HG03442 (cell line): ENCODE measurements around the gene TUFT1.
"Not testable (repeated sequence)": the region's sequence is repeated elsewhere in the genome, so short reads cannot be mapped to it uniquely, and the experiment has no call there.

Experiments used
- ATAC-seq: cut with Tn5 transposase; IDR thresholded peaks from one replicate; pipeline ENCODE4 v1.9.1; 2021; ENCODE audit warnings: mild to moderate bottlenecking, moderate library complexity; ENCODE audit not compliant: unreplicated experiment

Gene TUFT1

DNA sequence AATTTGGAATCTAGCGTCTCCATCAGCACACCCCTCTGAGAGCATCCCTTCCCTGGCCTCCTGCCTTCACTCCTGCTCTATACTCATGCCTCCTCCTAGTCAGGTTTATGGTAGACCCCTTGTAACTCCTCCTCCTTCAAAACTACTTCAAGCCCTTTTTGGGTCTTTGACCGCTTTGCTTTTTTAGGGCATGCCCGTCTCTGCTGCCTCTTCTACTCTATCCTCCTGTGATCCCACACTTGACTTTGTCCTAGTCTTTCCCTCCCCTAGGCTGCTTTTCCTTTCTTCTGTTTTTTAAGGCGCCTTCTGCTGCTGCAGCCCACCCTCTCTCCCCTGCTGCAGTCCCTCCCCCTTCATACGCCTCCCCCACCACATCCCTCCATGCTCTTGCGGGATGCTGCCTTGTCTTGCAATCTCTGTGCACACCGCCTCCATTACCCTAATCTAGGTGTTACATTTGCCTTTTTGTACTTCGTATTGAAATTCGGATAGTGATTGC lies 73.2 kb downstream of the TUFT1 start:
- ATAC-seq: no peak

DNA sequence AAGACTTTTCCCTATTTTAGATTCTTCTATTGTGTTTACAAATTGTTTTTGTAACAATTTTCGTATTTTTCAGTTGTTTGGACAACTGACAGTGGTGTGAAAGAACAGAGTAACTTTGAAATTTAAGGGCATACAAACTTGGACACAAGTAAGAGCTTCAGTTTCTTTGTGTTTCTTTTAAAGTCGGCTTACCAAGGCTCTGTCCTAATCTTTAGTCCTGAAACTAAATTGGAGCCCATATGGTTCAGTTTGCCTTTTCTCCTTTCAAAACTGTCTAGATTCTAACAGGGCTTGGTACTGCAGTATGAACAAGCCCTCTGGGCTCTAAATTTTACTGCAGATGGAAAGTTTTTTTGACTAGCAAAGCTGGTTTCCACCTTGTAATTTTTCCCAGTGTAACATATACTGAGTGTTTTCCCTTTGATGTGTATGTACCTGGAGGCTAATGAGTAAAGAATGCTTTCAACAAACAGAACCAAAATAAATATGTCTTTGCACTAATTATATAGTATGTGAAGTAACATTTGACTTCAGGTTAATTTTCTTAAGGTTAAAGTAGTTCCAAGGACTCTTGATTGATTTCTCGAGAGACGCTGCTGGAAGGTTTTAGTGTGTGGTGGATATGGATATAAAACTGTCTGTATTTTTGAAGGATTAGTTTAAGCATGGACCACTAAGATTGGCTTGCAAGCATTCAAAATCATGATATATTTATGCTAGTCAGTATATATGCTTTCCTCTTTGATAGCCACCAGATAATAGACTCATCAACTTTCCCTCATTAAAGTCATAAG lies 75.8 kb downstream of the TUFT1 start:
- ATAC-seq: no peak

DNA sequence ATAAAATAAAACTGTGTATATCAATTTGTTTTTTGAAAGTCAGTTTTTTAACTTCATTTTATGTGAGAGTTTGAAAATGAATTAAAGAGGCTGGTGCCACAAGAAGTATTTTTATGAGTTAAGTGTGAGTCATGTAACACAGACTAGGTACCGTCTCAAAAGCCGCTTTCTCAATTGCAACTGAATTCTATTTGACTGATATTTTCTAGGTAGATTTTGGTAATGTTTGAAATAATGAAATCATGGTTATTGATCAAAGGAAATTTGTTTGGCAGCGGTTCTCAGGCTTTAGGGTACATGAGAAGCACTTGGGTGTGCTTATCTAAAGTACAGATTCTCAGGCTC lies 76.4 kb downstream of the TUFT1 start:
- ATAC-seq: no peak

DNA sequence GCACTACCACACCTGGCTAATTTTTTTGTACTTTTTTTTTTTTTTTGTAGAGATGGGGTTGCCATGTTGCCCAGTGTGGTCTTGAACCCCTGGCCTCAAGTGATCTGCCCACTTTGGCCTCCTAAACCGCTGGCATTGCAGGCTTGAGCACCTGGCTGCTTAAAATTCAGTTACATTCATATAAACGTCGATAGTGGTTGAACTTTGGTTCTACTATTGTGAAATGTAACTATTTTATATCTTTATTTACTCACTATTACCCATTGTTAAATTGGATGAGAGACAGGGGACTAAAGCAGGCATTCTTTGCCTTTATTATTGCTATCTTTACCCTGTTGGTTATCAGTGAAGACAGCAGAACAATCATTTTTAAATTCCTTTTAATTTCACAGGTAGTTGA lies 77.9 kb downstream of the TUFT1 start:
- no peak for ATAC-seq

DNA sequence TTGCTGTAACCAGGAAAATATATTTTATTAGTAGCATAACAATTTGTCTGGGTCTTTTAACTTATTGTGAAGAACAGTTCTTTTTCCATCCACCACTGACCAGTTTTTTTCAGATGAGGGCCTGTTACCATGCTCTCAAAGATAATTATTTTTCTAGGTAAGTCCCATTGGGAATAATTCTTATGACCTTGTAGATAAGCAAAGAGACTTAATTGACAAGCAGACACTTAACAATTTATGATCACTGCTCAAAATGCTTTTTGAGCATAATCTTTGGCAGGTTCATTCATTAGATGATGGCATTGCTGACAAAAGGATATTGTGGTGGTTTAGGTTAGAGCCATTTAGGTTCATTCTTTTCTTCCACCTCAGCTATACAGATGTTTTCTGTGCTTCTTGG lies 78.4 kb downstream of the TUFT1 start:
- no peak for ATAC-seq

DNA sequence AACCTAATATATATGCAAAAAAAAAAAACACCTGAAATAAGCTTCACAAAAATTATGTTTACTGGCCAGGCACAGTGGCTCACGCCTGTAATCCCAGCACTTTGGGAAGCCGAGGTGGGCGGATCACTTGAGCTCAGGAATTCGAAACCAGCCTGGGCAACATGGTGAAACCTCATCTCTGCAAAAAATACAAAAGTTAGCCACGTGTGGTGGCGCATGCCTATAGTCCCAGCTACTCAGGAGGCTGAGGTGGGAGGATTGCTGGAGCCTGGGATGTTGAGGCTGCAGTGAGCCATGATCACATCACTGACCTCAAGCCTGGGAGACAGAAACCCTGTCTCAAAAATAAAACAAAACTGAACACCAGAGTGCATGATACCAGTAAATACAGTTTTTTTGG lies 78.9 kb downstream of the TUFT1 start:
- ATAC-seq: not testable (repeated sequence)

DNA sequence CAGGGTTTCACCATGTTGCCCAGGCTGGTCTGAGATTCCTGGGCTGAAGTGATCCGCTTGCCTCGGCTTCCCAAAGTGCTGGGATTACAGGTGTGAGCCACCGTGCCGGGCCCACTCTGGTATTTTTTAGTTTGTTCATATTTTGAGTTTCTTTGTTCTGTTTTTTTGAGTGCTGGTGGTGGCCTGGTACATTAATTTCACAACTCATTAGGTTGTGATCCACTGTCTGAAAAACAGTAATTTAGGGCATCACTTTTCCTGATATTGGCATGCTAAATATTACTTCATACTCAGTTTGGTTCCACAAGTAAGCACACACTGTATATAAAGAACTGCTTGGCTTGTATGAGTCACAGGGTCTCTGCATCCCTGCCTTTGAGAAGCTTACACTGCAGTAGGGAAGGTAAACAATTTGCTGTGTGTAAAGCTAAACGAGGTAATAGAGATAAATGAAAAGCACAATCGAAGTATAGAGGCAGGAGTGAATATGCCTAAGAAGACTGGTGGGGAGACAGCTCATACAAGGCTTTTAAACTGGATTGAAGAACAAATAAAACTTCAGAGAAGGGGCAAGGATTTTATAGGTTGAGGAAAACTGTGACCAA lies 79.5 kb downstream of the TUFT1 start:
- no peak for ATAC-seq

DNA sequence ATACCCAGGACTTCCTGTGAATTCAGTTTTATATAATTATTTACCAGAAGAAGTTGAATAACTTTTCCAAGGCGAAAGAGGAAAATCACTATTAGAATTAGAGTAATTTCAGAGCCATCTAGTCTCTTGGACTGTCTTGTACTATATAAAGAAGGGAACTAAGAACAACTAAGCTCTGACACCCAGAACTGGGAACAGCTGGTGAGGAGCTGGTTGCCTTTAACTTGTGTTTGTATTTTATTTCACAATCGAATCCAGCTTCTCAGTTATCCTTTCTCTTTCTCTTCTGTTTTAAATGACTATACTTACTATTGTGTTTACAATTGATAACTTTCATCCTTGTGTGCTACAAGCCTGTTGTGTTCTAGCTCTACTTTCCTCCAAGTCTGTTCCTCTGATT lies 80.2 kb downstream of the TUFT1 start:
- no peak for ATAC-seq

DNA sequence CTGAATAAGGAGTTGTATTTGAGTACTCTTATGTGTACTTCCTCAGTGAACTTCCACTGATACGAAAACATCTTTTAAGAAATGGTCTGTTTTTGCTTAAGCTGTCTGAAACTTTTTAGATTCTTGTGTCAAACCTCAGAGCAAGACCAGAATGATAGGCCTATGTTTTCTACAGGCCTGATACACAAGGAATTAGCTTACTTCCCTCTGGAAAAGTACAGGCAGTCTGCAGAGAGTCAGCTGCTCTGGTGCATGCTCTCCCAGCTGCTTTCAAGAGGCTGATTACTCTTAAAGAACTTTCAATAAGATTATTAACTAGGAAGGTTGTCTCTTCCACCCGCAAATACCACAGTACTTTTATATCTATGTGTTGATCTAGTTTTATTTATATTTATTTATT lies 81.2 kb downstream of the TUFT1 start:
- no peak for ATAC-seq

DNA sequence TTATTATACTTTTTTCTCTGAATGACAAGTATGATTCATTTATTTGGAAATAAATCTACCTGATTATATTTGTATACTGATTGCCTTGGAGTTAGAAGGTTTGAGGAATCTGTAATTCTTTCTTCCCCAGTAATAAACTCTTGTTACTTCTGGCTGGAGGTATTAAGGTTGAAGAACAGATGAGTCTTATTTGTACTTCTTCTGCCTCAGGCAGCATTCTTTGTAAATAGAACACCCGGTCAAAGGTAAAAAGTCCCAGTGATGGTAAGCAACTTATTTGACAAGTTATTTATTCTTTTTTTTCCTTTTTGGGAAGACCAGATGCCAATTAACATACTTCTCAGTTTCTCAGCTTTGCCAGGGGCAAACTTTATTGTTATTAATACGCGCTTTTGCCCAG lies 84.7 kb downstream of the TUFT1 start:
- ATAC-seq: no peak

DNA sequence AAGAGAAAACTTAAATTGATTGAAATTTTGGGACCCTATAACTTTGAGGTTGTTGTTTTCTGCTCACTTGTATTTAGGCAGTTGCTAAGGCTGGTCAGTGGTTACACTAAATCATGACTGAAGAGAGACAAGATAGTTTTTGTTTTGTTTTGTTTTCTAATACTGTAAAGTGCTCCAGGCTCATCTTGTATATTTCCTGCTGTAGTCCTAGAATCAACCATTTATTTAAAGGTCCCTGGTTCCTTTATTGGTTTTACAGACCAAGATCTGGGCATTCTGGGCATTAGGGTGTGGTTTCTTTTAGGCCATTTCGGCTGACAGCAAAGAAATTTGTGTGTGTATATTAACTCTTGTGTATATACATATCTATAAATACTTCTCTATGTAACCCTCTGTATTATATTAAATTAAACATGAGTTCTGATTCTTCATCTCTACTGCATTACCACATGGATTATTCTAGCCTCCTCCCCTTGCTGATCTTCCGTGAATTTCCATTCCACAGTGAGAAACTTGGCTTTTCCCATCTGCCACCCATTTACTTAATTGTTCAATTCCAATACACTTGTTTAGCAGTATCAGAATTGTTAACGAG lies 86.7 kb downstream of the TUFT1 start:
- ATAC-seq: no peak

DNA sequence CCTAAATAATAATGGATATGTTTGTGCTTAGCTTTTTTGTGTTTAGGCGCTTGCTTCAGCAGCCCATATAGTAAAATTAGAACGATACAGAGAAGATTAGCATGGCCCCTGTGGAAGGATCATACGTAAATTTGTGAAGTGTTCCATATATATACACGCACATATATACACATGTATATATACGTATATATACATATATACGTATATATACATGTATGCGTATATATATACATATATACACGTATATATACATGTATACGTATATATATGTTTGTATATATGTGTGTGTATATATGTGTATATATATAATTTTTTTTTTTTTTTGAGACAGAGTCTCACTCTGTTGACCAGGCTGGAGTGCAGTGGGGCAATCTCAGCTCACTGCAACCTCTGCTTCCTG lies 89.2 kb downstream of the TUFT1 start:
- ATAC-seq: no peak
